Neural progenitor cell (in vitro differentiated cells): ENCODE data around the gene UBE2V1. TPM values are rescaled to one million over a fixed set of nuclear protein-coding genes. Genes with fewer than 3 reads are reported as not detected.

Experiments
- DNase-seq: peaks from one replicate; pipeline ENCODE4 v3.0.0-alpha.2; 2016; ENCODE audit warnings: low spot score
- H2AFZ ChIP-seq: fragments of 200-600 bp; sonication (generic); replicated peaks from 2 replicates; pipeline ENCODE4 v1.6.1; 2016; ENCODE audit warnings: antibody characterized with exemption
- H3F3A ChIP-seq: fragments of 200-600 bp; sonication (generic); 2 replicates; pipeline ENCODE4 v1.6.1; 2016; ENCODE audit warnings: antibody characterized with exemption, low read depth
- H3K27ac ChIP-seq: fragments of 200-600 bp; sonication (generic); 2 replicates; pipeline ENCODE4 v1.5.1; 2016; ENCODE audit warnings: mild to moderate bottlenecking
- H3K27me3 ChIP-seq: fragments of 200-600 bp; sonication (generic); 2 replicates; pipeline ENCODE4 v1.6.1; 2016; ENCODE audit warnings: mild to moderate bottlenecking, moderate library complexity
- H3K36me3 ChIP-seq: fragments of 200-600 bp; sonication (generic); 2 replicates; pipeline ENCODE4 v1.5.1; 2016
- H3K4me1 ChIP-seq: fragments of 200-600 bp; sonication (generic); 2 replicates; pipeline ENCODE4 v1.6.1; 2016; ENCODE audit warnings: mixed run types
- H3K4me2 ChIP-seq: fragments of 200-600 bp; sonication (generic); 2 replicates; pipeline ENCODE4 v1.6.1; 2016
- H3K4me3 ChIP-seq: fragments of 200-600 bp; sonication (generic); 2 replicates; pipeline ENCODE4 v1.5.1; 2016
- H3K79me2 ChIP-seq: fragments of 200-600 bp; sonication (generic); 2 replicates; pipeline ENCODE4 v1.6.1; 2016; ENCODE audit warnings: low read depth
- H3K9ac ChIP-seq: fragments of 200-600 bp; sonication (generic); 2 replicates; pipeline ENCODE4 v1.6.1; 2016
- H3K9me3 ChIP-seq: fragments of 200-600 bp; sonication (generic); 2 replicates; pipeline ENCODE4 v1.5.1; 2016; ENCODE audit warnings: low read depth
- H4K20me1 ChIP-seq: fragments of 200-600 bp; sonication (generic); 2 replicates; pipeline ENCODE4 v1.6.1; 2016; ENCODE audit warnings: low read depth
- H3K27ac Mint-ChIP-seq: 3 replicates; pipeline ENCODE4 v1.8.0; 2021; ENCODE audit warnings: mixed read lengths
- H3K27me3 Mint-ChIP-seq: 2 replicates; pipeline ENCODE4 v1.8.0; 2022; ENCODE audit warnings: low read depth, mild to moderate bottlenecking, inconsistent platforms, moderate library complexity, mixed read lengths; ENCODE audit not compliant: insufficient read depth
- H3K36me3 Mint-ChIP-seq: 3 replicates; pipeline ENCODE4 v1.8.0; 2021; ENCODE audit warnings: mixed read lengths
- H3K4me1 Mint-ChIP-seq: 3 replicates; pipeline ENCODE4 v1.8.0; 2021; ENCODE audit warnings: mixed read lengths
- H3K4me3 Mint-ChIP-seq: 3 replicates; pipeline ENCODE4 v1.8.0; 2021; ENCODE audit warnings: mild to moderate bottlenecking, moderate library complexity, mixed read lengths
- H3K9me3 Mint-ChIP-seq: 3 replicates; pipeline ENCODE4 v1.8.0; 2020; ENCODE audit warnings: mixed read lengths
- EZH2 ChIP-seq: fragments of 200-600 bp; sonication (generic); IDR thresholded peaks from 2 replicates; pipeline ENCODE4 v1.6.1; 2017; ENCODE audit warnings: antibody characterized with exemption, mild to moderate bottlenecking, moderate library complexity
- EZH2phosphoT487 ChIP-seq: fragments of 200-600 bp; sonication (generic); IDR thresholded peaks from 2 replicates; pipeline ENCODE4 v1.6.1; 2017; ENCODE audit warnings: antibody characterized with exemption
- total RNA-seq: library from RNA; depleted of rRNA; stranded (reverse); fragments of >200 nt; gene quantifications from 2 replicates; pipeline ENCODE4 v1.2.3, GENCODE V29; 2015; ENCODE audit warnings: low replicate concordance
- TF ChIP-seq, protein P1 (sequence below): fragments of 200-600 bp; sonication (generic); IDR thresholded peaks from 2 replicates; pipeline ENCODE4 v1.5.1; 2017; ENCODE audit warnings: antibody characterized with exemption, mild to moderate bottlenecking

UBE2V1 gene
- total RNA-seq, 1 donor from 2014 or later: 143 TPM

- H3K4me3 Mint-ChIP-seq: no peak overlapping the region
- Histone ChIP-seq H3K4me3 (no peak overlapping the region), H3K27ac (no peak overlapping the region), H3F3A (peaks cover 30% of the 10 kb centered on the region), H3K4me1 (no peaks in the 10 kb centered on the region), H3K4me2 (no peak overlapping the region), H3K27me3 (no peaks in the 10 kb centered on the region), H3K9ac (no peak overlapping the region), H4K20me1 (peaks cover 62% of the 10 kb centered on the region), H3K36me3 (peaks cover 10% of the 10 kb centered on the region), H2AFZ (no peak overlapping the region), H3K9me3 (no peaks in the 10 kb centered on the region), H3K79me2 (peaks cover 87% of the 10 kb centered on the region)
- H3K4me1 Mint-ChIP-seq: peaks cover 3% of the 10 kb centered on the region
- no peak for DNase-seq
- no peaks in the 10 kb centered on the region for H3K9me3 Mint-ChIP-seq
- peaks cover 4% of the 10 kb centered on the region for H3K27me3 Mint-ChIP-seq
- TF ChIP-seq EZH2 (no peak), EZH2phosphoT487 (no peak)
- TF ChIP-seq, protein P1, sequence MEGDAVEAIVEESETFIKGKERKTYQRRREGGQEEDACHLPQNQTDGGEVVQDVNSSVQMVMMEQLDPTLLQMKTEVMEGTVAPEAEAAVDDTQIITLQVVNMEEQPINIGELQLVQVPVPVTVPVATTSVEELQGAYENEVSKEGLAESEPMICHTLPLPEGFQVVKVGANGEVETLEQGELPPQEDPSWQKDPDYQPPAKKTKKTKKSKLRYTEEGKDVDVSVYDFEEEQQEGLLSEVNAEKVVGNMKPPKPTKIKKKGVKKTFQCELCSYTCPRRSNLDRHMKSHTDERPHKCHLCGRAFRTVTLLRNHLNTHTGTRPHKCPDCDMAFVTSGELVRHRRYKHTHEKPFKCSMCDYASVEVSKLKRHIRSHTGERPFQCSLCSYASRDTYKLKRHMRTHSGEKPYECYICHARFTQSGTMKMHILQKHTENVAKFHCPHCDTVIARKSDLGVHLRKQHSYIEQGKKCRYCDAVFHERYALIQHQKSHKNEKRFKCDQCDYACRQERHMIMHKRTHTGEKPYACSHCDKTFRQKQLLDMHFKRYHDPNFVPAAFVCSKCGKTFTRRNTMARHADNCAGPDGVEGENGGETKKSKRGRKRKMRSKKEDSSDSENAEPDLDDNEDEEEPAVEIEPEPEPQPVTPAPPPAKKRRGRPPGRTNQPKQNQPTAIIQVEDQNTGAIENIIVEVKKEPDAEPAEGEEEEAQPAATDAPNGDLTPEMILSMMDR: no peak
- H3K27ac Mint-ChIP-seq: no peak overlapping the region
- H3K36me3 Mint-ChIP-seq: peaks cover 14% of the 10 kb centered on the region
These were observed 19.7 kb downstream of the UBE2V1 start for GRCh38 chr20:50093240-50093639.

DNA sequence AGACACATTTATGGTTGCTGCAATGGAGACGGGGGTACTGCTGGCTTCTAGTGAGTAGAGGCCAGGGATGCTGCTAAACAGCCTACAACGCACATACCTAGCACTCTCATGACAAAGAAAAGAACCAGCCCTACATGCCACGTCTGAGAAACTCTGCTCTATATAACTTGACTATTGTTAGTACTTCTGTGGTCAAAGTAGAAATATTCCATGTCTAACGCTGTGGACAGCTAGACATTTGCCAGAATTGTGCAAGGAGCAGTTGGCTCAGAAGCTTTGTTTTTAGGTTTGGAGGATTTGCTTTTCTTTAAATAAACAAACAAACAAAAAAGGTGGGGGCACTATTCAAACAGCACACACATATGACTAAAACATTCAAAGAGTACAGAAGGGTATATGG is 20.5 kb downstream of the UBE2V1 start:
- DNase-seq: no peak
- Histone ChIP-seq H3F3A (peaks cover 38% of the 10 kb centered on the region), H3K36me3 (peaks cover 10% of the 10 kb centered on the region), H3K27me3 (no peaks in the 10 kb centered on the region), H3K4me3 (no peak overlapping the region), H2AFZ (no peak overlapping the region), H3K79me2 (peaks cover 80% of the 10 kb centered on the region), H3K4me1 (no peaks in the 10 kb centered on the region), H3K27ac (no peak overlapping the region), H4K20me1 (peaks cover 54% of the 10 kb centered on the region), H3K4me2 (no peak overlapping the region), H3K9me3 (no peaks in the 10 kb centered on the region), H3K9ac (no peak overlapping the region)
- peaks cover 4% of the 10 kb centered on the region for H3K27me3 Mint-ChIP-seq
- TF ChIP-seq EZH2: no peak
- no peak for TF ChIP-seq EZH2phosphoT487
- no peaks in the 10 kb centered on the region for H3K9me3 Mint-ChIP-seq
- H3K36me3 Mint-ChIP-seq: peaks cover 14% of the 10 kb centered on the region
- no peak overlapping the region for H3K4me3 Mint-ChIP-seq
- peaks cover 3% of the 10 kb centered on the region for H3K4me1 Mint-ChIP-seq
- H3K27ac Mint-ChIP-seq: no peak overlapping the region

DNA sequence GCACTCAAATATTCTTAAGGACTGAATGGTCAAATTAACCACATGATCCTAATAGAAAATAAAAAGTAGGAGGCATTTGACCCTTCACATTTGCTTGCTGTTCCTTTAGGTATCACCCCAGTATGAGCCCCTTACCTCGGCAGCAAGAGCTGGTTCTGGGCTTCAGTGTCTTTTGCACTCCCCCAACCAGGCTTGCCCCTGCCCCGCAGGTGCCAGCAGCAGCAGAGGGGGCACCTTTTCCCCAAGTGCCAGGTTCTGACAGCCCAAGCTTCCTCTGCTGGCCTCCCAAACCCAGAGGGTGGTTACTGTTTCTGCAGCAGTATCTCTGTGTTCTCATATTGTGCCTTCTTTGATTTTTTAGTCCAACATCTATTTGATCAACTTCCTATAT is 23.2 kb downstream of the UBE2V1 start:
- peaks cover 64% of the 10 kb centered on the region for H4K20me1 ChIP-seq

More for the DNA sequence above, 23.2 kb downstream of the UBE2V1 start:
- H3K4me1 ChIP-seq: peaks cover 10% of the 10 kb centered on the region
- peaks cover 17% of the 10 kb centered on the region for H3K4me1 Mint-ChIP-seq
- no peak overlapping the region for H3K4me2 ChIP-seq
- TF ChIP-seq EZH2 (no peak), EZH2phosphoT487 (no peak)
- TF ChIP-seq, protein P1: no peak
- no peak overlapping the region for H3K4me3 ChIP-seq
- H3K27me3 Mint-ChIP-seq: peaks cover 4% of the 10 kb centered on the region
- H3K4me3 Mint-ChIP-seq: no peak overlapping the region
- peaks cover 70% of the 10 kb centered on the region for H3K79me2 ChIP-seq
- peaks cover 10% of the 10 kb centered on the region for H3K36me3 ChIP-seq
- peaks cover 10% of the 10 kb centered on the region for H3K36me3 Mint-ChIP-seq
- H3K9me3 ChIP-seq: no peaks in the 10 kb centered on the region
- no peak overlapping the region for H2AFZ ChIP-seq
- H3K27ac ChIP-seq: no peak overlapping the region
- H3K9me3 Mint-ChIP-seq: no peaks in the 10 kb centered on the region
- peaks cover 29% of the 10 kb centered on the region for H3F3A ChIP-seq
- no peaks in the 10 kb centered on the region for H3K27me3 ChIP-seq
- no peak for DNase-seq
- H3K9ac ChIP-seq: no peak overlapping the region
- no peak overlapping the region for H3K27ac Mint-ChIP-seq
